Measurements from ENCODE around the gene LRRC72.
"Not testable (repeated sequence)": the region's sequence is repeated elsewhere in the genome, so short reads cannot be mapped to it uniquely, and the experiment has no call there.

Gene LRRC72

DNA sequence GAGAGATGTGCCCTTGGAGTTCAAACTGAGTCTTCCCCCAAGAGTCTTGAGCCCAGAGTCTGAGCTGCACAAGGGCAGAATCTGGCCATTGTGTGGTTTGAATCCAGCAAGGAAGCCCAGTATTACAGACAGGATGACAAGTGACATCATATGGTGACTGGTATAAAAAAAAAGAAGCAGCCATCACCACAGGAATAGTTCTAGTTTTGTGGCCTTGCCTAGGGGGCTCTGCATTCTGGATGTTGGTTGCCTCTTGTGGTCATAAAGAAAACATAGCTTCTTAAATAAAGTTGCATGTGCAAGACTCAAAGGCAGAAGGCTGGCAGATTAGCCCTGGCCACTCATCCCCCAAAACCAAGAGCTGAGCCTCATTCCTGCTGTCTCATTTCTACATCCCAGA lies 16.8 kb upstream of the LRRC72 start:
- no peak overlapping the region for H3K4me3 ChIP-seq (ENCODE audit: control insufficient read depth, low read depth, low read length)
- TF ChIP-seq, protein P1, sequence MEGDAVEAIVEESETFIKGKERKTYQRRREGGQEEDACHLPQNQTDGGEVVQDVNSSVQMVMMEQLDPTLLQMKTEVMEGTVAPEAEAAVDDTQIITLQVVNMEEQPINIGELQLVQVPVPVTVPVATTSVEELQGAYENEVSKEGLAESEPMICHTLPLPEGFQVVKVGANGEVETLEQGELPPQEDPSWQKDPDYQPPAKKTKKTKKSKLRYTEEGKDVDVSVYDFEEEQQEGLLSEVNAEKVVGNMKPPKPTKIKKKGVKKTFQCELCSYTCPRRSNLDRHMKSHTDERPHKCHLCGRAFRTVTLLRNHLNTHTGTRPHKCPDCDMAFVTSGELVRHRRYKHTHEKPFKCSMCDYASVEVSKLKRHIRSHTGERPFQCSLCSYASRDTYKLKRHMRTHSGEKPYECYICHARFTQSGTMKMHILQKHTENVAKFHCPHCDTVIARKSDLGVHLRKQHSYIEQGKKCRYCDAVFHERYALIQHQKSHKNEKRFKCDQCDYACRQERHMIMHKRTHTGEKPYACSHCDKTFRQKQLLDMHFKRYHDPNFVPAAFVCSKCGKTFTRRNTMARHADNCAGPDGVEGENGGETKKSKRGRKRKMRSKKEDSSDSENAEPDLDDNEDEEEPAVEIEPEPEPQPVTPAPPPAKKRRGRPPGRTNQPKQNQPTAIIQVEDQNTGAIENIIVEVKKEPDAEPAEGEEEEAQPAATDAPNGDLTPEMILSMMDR (conservative IDR thresholded peaks at IDR 0.05; ENCODE audit: control insufficient read depth, insufficient read depth, low read depth, low read length) = no peak
- no peak for DNase-seq (ENCODE audit: low read depth)

DNA sequence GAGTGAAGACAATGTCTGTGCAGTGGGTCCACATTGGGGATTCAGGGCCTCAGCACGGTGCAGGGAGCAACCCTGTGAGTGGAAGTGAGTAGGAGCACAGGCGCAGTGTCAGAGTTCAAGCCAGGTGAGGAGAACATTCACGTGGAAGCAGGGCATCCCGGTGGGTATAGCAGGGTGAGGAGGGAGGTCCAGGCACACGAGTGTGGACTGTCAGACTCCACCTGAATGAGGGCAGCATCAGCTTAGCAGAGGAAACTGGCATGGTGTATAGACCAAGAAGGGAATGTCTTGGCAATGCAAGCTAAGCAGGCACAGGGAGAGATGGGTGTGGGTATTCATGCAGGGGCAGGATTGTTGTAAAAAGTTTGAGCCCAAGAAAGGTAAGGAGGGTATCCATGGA lies 15.3 kb upstream of the LRRC72 start:
- TF ChIP-seq, protein P1 (conservative IDR thresholded peaks at IDR 0.05; ENCODE audit: control insufficient read depth, insufficient read depth, low read depth, low read length) = no peak
- H3K4me3 ChIP-seq (ENCODE audit: control insufficient read depth, low read depth, low read length) = no peak overlapping the region
- DNase-seq (ENCODE audit: low read depth) = no peak

DNA sequence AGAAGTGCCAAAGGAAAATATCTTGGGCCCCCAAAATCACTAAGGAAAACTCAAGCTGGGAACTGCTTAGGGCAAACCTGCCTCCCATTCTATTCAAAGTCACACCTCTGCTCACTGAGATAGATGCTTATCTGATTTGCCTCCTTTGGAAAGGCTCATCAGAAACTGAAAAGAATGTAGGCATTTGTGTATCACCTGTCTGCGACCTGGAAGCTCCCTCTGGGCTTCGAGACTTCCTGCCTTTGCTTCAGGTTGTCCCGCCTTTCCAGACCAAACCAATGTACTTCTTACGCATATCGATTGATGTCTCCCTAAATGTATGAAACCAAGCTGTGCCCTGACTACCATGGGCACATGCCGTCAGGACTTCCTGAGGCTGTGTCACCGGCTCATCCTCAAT lies 14.5 kb upstream of the LRRC72 start:
- no peak overlapping the region for H3K4me3 ChIP-seq (ENCODE audit: control insufficient read depth, low read depth, low read length)
- TF ChIP-seq, protein P1 (conservative IDR thresholded peaks at IDR 0.05; ENCODE audit: control insufficient read depth, insufficient read depth, low read depth, low read length) = no peak
- no peak for DNase-seq (ENCODE audit: low read depth)

DNA sequence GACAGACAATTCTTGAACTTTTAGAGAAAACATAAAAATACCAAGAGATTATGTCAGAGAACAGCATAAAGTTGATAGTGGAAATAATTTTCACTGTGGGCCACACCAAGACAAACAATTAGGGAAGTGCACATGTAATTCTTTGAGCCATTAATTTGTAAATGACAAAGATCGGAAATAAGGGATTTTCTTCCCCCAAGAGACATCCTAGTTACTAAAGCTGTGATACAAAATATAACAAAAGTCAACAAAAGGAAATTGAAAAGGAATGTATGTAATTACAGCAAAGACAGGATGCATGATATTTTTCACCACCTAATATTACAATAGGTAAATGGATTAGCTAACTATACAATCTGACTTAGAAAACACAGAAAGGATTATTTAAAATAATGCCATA lies 12.4 kb upstream of the LRRC72 start:
- TF ChIP-seq, protein P1 (conservative IDR thresholded peaks at IDR 0.05; ENCODE audit: control insufficient read depth, insufficient read depth, low read depth, low read length) = no peak
- H3K4me3 ChIP-seq (ENCODE audit: control insufficient read depth, low read depth, low read length) = no peak overlapping the region
- no peak for DNase-seq (ENCODE audit: low read depth)

DNA sequence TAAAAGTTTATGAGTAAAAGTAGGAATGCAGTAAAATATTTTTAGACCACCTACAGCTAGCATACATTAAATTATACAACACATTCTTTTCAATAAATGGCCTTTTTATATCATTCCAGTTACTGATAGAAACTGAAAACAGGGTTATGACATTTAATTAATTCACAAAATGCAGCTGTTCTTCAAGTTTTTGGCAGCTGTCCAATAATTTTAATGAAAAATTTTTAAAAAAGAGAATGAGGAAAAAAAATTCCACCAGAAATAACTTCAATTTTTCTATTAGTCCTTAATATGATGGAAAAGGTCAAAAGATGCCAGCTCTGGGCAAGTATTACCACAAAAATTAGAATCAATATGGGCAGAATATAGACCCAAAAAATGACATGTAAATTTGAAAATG lies 11.9 kb upstream of the LRRC72 start:
- H3K4me3 ChIP-seq (ENCODE audit: control insufficient read depth, low read depth, low read length) = no peak overlapping the region
- no peak for DNase-seq (ENCODE audit: low read depth)
- TF ChIP-seq, protein P1 (conservative IDR thresholded peaks at IDR 0.05; ENCODE audit: control insufficient read depth, insufficient read depth, low read depth, low read length) = no peak

DNA sequence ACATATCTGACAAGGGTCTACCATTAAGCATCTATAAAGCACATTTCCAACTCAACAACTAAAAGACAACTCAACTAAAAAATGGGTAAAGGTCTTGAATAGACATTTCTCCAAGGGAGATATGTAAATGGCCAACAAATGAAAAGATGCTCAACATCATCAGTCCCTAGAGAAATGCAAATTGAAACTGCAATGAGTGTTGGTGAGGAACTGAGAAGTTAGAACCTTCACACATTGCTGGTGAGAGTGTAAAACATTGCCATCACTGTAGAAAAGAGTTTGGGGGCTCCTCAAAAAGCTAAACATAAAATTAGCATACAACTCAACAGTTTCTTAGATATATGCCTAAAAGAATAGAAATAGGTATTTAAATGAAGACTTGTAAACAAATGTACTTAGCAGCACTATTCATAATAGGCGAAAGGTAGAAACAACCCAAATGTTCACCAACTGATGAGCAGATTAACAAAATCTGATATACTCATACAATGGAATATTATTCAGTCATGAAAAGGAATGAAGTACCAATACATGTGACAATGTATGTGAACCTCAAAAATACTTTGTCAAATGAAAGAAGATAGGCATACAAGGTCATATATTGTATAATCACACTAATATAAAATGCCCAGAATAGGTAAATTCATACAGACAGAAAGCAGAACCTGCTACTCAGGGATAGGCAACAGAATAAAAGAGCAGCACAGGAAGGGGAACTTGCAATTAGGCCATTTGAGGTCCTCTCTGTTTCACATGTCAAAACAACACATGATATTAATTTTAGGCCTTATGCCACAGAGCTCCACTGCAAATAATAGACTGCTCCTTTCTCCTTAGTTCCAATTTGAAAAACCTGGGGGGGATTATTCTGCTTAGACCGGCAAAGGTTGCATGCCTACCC lies 10.6 kb upstream of the LRRC72 start:
- TF ChIP-seq, protein P1 (conservative IDR thresholded peaks at IDR 0.05; ENCODE audit: control insufficient read depth, insufficient read depth, low read depth, low read length) = no peak
- H3K4me3 ChIP-seq (ENCODE audit: control insufficient read depth, low read depth, low read length) = no peak overlapping the region
- DNase-seq (ENCODE audit: low read depth) = no peak

DNA sequence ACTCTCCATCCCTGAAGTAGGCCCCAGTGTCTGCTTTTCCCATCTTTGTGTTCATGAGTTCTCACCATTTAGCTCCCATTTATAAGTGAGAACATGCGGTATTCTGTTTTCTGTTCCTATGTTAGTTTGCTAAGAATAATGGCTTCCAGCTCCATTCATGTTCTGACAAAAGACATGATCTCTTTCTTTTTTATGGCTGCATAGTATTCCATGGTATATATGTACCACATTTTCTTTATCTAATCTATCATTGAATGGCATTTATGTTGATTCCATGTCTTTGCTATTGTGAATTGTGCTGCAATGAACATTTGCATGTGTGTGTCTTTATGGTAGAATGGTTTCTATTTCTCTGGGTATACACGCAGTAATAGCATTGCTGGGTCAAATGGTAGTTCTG lies 6.6 kb upstream of the LRRC72 start:
- not testable (repeated sequence) for DNase-seq (ENCODE audit: low read depth); H3K4me3 ChIP-seq (ENCODE audit: control insufficient read depth, low read depth, low read length)
